Measurements from ENCODE around the gene BMP6. TPM values are rescaled to one million over a fixed set of nuclear protein-coding genes. Genes with fewer than 3 reads are reported as not detected.

Gene BMP6
- total RNA-seq, 1 experiment from 2014 or later, result 0.28 TPM

- Histone ChIP-seq H2BK12ac (ENCODE audit: insufficient read length, low read depth, low read length) (no peak overlapping the region), H2BK15ac (ENCODE audit: low read depth, low read length) (no peak overlapping the region), H3K79me1 (ENCODE audit: insufficient read depth, low read depth, low read length, poor library complexity, severe bottlenecking) (no peaks in the 10 kb centered on the region), H4K91ac (ENCODE audit: insufficient read length, low read depth, low read length) (no peak overlapping the region), H3K23ac (ENCODE audit: insufficient read length, low read depth, low read length) (no peak overlapping the region), H3K9me3 (ENCODE audit: control insufficient read depth, low read depth, low read length) (no peaks in the 10 kb centered on the region), H2AFZ (ENCODE audit: low read length) (no peak overlapping the region), H4K20me1 (ENCODE audit: control insufficient read depth, insufficient read depth, insufficient read length) (no peaks in the 10 kb centered on the region), H2BK120ac (ENCODE audit: low read depth, low read length, poor library complexity, severe bottlenecking) (no peak overlapping the region), H3K79me2 (ENCODE audit: insufficient read depth, low read length) (no peaks in the 10 kb centered on the region), H3K27ac (ENCODE audit: insufficient read length, low read depth, low read length) (no peak overlapping the region), H2BK20ac (ENCODE audit: low read depth, low read length, poor library complexity, severe bottlenecking) (no peak overlapping the region), H3K27me3 (ENCODE audit: insufficient read depth, low read length) (peaks cover 2% of the 10 kb centered on the region; the same call in 1 of the 2 replicates), H3K4me1 (ENCODE audit: insufficient read depth, low read length) (no peaks in the 10 kb centered on the region; the same call in 1 of the 2 replicates), H3K9ac (ENCODE audit: extremely low read depth, insufficient read length, low read length) (no peak overlapping the region), H3K14ac (ENCODE audit: insufficient read depth, low read length) (no peak overlapping the region), H3K18ac (ENCODE audit: insufficient read length, low read depth, low read length) (no peak overlapping the region), H3K4me2 (ENCODE audit: insufficient read depth, insufficient read length, low read length) (no peak overlapping the region), H4K5ac (ENCODE audit: insufficient read length, low read depth, low read length) (no peak overlapping the region), H3K23me2 (ENCODE audit: insufficient read length, low read depth, low read length, poor library complexity, severe bottlenecking) (no peaks in the 10 kb centered on the region), H2BK5ac (ENCODE audit: insufficient read length, low read length) (no peak overlapping the region), H3K56ac (ENCODE audit: insufficient read length, low read depth, low read length) (no peak overlapping the region), H4K8ac (replicated peaks; ENCODE audit: insufficient read length, low read depth, low read length) (no peak overlapping the region), H3K4ac (ENCODE audit: low read depth, low read length) (no peak overlapping the region), H2AK5ac (ENCODE audit: insufficient read length, low read length) (no peak overlapping the region), H3T11ph (ENCODE audit: low read length) (no peak overlapping the region)
- H3K27me3 Mint-ChIP-seq (ENCODE audit: low read depth), result peaks cover 28% of the 10 kb centered on the region
- no peak for TF ChIP-seq CTCF (conservative IDR thresholded peaks at IDR 0.05)
- no CpG with 5 or more reads among the region's 18 CpGs for WGBS (ENCODE audit: extremely low coverage, insufficient read length, low lambda C conversion rate)
- DNase-seq, result no peak
- no peak overlapping the region for H3K27ac Mint-ChIP-seq
- no peaks in the 10 kb centered on the region for H3K36me3 Mint-ChIP-seq (ENCODE audit: insufficient read depth in 1 of 3, low read depth in 3 of 3)
- H3K4me3 Mint-ChIP-seq, result no peak overlapping the region
- H3K4me1 Mint-ChIP-seq, result peaks cover 23 to 26% of the 10 kb centered on the region in 2 experiments
- no peaks in the 10 kb centered on the region for H3K9me3 Mint-ChIP-seq
Measured at GRCh38 chr6:7734707-7735383, 8.9 kb downstream of the BMP6 start.
